HL-60/S4 (cell line): ENCODE results near the gene PTGR3.

Experiments used
- in situ Hi-C: fragments of 300-500 bp; cut with MboI; formaldehyde crosslinking; loops from 2 replicates; pipeline ENCODE4 v1.14.3; 2022; ENCODE audit warnings: low sequenced_read_pairs

The PTGR3 gene

DNA sequence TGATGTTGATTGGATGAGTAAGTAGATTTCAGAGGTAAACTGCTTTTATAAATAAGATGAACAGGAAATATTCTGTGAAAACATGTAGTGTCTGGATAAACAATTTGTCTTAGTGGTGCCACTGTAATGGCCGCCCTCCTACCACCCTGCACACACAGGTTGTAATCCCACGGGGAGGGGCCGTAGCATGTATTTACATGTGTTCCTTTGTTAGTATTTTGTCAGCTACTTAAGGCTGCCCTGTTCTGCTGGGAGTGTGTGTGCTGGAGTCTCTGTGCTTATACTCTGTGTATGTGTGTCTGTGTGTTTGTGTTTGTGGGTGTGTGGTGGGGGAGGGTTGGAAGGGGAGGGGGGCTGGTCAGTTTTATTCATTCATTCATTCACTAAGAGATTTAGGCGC lies 6.7 kb upstream of the PTGR3 start:
- in situ Hi-C loops = no loop called here

GRCh38 chr18:75214766-75215510 lies 6.0 kb upstream of the PTGR3 start:
- in situ Hi-C loops = no loop called here

- in situ Hi-C loops = no loop called here
Measured at GRCh38 chr18:75214332-75214690, 5.4 kb upstream of the PTGR3 start.

- in situ Hi-C loops = no loop called here
Measured at GRCh38 chr18:75213611-75214331, 4.8 kb upstream of the PTGR3 start.

- in situ Hi-C loops = no loop called here
Measured at GRCh38 chr18:75212751-75213090, 3.8 kb upstream of the PTGR3 start.

GRCh38 chr18:75211953-75212750 lies 3.2 kb upstream of the PTGR3 start:
- in situ Hi-C loops = no loop called here

GRCh38 chr18:75211626-75211952 lies 2.6 kb upstream of the PTGR3 start:
- in situ Hi-C loops = no loop called here

- in situ Hi-C loops = no loop called here
Measured at GRCh38 chr18:75211002-75211621, 2.2 kb upstream of the PTGR3 start.

DNA sequence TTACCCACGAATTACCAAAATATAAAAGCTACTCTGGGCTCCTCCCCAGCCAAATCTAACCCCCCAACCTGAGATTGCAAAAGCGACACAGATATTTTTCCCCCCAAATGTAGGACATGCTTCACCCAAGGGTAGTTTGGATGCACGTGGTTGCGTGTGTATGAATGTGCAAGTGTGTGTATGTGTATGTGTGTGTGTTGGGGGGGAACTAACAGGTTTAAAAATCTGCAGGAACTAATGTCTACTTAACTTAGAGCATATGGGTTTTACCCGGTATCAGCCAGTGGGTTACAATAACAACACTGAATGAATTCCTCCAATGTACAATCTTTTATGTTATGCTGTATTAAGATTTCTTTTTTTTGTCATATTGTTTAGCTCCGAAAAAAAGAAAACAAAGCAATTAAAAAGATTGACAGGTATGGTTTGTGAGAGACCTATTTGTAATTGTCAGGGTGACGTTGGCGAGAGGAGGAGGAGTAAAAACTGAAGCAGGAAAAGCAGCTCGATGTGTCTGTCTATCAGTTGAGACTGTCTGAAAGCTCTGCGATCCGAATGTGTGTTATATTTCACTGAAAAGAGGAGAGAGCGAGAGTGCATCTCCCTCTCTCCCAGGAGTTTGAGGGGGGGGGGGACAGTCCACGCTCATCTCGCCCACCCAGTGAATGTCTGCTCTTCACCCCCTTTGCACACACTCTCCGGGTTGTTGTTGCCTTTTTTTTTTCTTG lies 1.5 kb upstream of the PTGR3 start, which contains the start of gene TSHZ1:
Gene TSHZ1 (plus strand): TSS at position 524 of the 728 bp plus-strand sequence. CDS start 1,080 bp downstream, outside the sequence.
- in situ Hi-C loops = no loop called here

GRCh38 chr18:75209951-75210258 lies 966 bp upstream of the PTGR3 start:
- in situ Hi-C loops = no loop called here

- in situ Hi-C loops = no loop called here
Measured at GRCh38 chr18:75208836-75209128, 157 bp downstream of the PTGR3 start.

DNA sequence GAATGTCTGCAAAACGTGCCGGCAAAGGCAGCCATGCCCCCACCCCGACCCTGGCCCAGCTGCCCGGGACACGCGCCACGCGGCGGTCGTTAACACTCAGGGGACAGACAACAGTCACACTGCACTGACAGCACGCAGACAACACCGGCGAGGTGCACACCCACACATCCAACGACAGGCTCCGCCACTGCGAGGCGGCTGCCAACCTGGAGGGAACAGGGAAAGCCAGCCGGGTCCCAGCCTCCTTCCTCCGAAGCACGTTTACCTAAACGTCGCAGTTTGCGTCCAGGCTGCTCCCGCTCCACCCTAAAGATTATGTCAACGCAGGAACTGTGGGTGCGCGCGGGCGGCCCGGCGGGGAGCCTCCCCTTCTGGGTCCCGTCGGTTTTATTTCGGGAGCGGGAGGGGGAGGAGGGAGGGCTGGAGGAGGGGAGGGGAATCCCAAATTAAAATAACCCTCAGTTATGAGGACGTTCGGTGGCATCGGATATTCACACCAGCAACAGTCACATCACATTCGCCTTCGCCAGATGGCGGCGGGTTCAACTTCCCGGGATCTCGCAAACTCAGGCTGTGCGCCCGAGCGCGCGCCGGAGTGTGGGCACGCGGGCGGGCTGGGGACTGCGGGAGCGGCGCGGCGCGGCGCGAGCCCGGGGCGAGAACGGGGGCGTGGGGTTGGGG lies 644 bp downstream of the PTGR3 start:
- in situ Hi-C loops = no loop called here

DNA sequence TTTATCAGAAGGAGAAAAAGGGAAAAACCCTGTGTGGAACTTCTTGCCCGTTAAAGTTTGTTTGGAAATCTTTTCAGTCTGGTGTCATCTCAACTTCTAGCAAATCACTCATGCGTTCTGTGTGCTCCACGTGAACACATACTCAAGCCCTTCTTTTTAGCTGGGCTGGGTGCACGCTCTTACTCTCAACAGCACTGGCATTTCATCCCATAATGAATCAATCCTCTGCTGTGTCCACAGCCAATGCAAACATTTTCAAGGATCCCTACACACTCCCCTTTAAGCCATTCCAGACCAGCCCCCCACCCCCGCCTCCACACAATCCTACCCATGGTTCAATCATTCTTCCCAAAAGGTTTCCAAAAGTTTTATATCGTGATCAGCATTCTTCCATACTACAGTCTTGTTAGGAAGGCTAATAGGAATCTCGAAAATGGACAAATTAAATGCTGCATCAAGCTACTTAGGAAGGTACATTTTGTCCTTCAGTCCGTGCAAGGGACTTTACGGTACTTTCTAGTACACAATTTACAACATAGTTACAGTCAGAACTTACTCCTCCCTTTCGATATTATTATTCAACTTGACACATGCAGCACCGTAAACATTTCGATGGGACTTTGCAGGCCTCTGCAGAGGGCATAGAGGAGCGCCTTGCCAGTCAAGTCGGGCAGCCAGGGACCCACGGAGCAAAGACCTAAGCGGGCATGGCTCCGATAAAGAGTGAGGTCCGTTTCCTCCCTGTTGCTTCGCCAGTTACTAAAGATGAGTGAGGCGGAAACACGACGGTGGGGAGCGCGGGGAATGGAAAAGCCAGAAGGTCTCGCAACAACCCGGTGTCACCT lies 1.4 kb downstream of the PTGR3 start:
- in situ Hi-C loops = no loop called here

- in situ Hi-C loops = no loop called here
Measured at GRCh38 chr18:75206452-75207309, 2.3 kb downstream of the PTGR3 start.

GRCh38 chr18:75205514-75206132 lies 3.3 kb downstream of the PTGR3 start:
- in situ Hi-C loops = no loop called here

GRCh38 chr18:75204732-75205513 lies 4.0 kb downstream of the PTGR3 start:
- in situ Hi-C loops = no loop called here

DNA sequence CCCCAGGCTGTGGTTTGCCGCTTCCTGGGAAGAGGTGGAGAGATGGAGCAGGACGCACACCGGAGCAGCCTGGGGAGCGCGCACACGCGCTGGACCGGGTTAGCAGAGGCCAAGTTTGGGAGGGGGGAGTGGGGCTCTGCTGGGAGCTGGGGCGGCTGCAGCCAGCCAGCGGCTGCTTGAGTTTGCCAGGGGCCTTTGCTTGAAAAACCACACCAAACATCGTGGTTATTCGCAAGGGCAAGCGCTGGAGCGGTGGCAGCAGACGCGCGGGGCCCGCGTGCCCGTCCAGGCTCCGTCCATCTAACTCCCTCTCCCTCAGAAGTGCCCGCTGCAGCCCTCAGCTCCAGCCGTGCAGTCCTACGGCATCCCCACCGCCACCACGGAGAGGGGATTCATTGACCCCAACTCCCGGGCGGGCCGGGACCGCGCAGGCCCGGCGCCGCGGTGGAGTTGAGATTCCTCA lies 4.6 kb downstream of the PTGR3 start:
- in situ Hi-C loops = no loop called here
